GM18951 (cell line): Measurements from ENCODE around the gene MMD2.
"Not testable (repeated sequence)": the region's sequence is repeated elsewhere in the genome, so short reads cannot be mapped to it uniquely, and the experiment has no call there.

Experiments used
- POLR2A ChIP-seq: IDR thresholded peaks from 4 replicates; pipeline ENCODE4 v1.6.1; 2011; ENCODE audit warnings: mild to moderate bottlenecking; ENCODE audit not compliant: insufficient read length, insufficient read depth; ENCODE audit errors: extremely low read depth
- in situ Hi-C: fragments of 300-500 bp; cut with MboI; formaldehyde crosslinking; loops from one replicate; pipeline ENCODE4 v1.12.0; 2022; ENCODE audit warnings: low sequenced_read_pairs, mixed read lengths, inconsistent platforms; ENCODE audit not compliant: unreplicated experiment

MMD2 gene, protein sequence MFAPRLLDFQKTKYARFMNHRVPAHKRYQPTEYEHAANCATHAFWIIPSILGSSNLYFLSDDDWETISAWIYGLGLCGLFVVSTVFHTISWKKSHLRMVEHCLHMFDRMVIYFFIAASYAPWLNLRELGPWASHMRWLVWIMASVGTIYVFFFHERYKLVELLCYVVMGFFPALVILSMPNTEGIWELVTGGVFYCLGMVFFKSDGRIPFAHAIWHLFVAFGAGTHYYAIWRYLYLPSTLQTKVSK

GRCh38 chr7:4958477-4959301, at the start of gene MMD2:
Gene MMD2, minus strand, starts transcription at chr7:4959187. Its CDS starts 170 bp downstream, at chr7:4959017.
- in situ Hi-C loops: no loop called here
- TF ChIP-seq POLR2A: no peak

GRCh38 chr7:5005066-5005465, 46.1 kb upstream of the MMD2 start:
- TF ChIP-seq POLR2A: no peak
- in situ Hi-C loops: no loop called here

GRCh38 chr7:5001911-5002310, 42.9 kb upstream of the MMD2 start:
- in situ Hi-C loops: no loop called here
- TF ChIP-seq POLR2A: no peak

DNA sequence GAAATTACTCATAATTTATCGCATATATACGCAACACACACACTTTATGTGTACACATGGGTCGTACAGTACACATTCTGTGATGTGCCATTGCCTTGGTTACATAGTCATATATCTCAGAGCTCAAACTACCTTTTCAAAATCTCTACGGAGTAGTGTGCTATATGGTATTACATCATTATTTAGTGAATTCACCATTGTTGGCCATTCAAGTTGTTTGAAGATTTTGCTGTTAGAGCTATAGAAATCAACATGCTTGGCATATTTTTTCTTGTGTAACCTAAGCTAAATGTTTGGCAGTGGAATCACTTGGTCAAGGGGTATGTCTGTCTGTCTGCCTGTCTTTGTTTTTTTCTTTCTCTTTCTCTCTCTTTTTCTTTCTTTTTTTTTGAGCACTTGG, 42.0 kb upstream of the MMD2 start:
- in situ Hi-C loops: no loop called here
- TF ChIP-seq POLR2A: no peak

DNA sequence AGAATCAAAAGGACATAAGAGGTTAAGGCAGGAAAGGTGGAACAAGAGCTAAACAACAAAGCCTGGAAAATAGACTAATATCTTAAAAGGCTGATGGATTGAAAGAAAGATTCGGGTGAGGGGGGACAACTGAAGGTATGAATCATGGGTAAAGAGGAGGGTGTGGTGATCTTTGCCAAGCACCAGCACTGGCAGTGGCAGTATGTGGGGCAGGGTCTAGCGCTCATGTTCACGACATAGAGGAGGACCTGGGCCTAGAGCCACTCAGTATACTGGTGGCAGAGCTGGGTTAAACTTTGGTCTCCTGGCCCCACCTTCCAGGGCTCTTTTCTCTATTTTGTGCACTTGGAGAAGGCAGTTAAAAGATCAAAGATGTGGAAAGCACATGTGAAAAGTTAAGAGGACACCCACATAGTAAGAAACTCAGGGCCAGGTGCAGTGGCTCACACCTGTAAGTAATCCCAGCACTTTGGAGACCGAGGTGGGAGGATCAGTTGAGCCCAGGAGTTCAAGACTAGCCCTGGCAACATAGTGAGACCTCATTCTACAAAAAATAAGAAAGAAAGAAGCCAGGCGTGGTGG, 40.5 kb upstream of the MMD2 start:
- in situ Hi-C loops: no loop called here
- no peak for TF ChIP-seq POLR2A

DNA sequence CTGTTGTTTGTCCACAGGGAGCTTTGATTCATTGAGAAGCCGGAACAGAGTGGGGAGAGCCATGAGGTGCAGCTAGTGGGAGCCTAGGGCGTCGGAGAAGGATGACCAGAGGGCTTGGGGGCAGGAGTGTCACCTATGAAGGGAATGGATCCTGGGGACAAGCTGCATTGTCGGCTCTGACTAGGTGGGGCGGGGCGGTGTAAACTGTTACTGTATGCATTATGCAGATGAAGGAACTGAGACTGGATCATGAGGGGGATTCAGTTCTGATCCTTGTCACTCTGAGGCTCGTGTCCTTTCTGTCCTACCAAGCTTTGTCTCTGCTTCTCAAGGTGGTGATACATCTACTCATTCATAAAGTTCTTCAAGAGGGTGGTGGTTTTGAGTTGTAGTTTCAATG, 39.9 kb upstream of the MMD2 start:
- in situ Hi-C loops: no loop called here
- no peak for TF ChIP-seq POLR2A

DNA sequence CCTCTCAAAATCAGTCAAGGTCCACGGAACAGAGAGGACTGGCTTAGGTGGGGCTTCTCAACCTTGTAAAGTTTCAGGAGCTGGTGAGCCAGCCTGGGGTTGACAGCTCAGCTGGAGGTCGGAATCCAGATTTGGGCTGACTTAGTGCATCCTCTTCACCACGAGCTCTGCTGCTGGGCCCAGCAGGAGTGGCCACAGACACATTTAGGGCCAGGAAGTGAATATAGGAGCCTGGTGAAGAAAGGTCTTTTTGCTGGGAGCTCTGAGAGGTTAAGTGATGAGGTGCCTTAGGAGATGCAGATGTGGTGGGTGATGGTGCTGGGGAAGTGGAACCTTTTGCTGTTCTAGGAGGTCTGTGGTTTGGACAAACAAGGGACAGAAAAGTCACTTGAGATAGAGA, 39.3 kb upstream of the MMD2 start:
- in situ Hi-C loops: no loop called here
- TF ChIP-seq POLR2A: no peak

GRCh38 chr7:4996696-4997222, 37.8 kb upstream of the MMD2 start:
- TF ChIP-seq POLR2A: no peak
- in situ Hi-C loops: no loop called here

GRCh38 chr7:4995429-4995969, 36.5 kb upstream of the MMD2 start:
- TF ChIP-seq POLR2A: no peak
- in situ Hi-C loops: no loop called here

DNA sequence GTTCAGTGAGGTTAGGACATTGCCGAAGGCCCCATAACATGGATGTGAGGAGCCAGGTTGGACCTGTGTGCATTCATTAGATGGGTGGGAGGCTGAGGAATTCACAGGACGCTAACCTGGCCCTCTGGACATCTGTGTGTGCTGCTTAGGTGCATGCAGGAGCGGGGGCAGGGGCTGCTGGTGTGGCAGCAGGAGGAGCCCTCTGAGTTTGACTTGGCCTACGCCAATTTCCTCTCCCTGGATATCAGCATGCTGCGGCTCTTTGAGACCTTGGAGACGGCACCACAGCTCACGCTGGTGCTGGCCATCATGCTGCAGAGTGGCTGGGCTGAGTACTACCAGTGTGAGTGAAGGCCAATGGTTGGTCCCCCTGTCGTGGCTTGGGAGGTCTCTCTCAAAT, 34.5 kb upstream of the MMD2 start:
- TF ChIP-seq POLR2A: no peak
- in situ Hi-C loops: no loop called here

DNA sequence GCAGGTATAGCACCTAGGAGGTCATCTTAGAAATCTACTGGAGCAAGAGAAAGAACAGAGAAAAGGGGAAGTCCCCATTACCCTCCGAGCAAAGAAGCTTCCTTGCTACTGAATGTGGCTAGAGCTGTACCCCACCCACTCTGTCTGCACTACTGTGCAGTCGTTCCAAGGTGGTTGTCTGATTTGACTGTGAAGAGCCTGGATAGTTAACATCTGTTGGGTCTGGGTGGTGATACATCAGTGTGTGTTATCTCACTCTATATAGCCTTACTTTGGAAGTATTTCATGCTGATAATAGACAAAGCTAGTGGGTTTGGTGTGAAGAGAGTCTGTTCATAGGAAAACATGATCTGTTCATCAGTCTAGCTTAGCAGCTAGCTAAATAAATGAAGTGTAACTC, 23.8 kb upstream of the MMD2 start:
- in situ Hi-C loops: loop anchor here (10.0 kb wide), 1 partner anchor 742 kb away; no protein-coding TSS in a partner anchor

- in situ Hi-C loops: loop anchor here (10.0 kb wide), 1 partner anchor 743 kb away; no protein-coding TSS in a partner anchor
Measured at GRCh38 chr7:4981295-4981890, 22.4 kb upstream of the MMD2 start.

DNA sequence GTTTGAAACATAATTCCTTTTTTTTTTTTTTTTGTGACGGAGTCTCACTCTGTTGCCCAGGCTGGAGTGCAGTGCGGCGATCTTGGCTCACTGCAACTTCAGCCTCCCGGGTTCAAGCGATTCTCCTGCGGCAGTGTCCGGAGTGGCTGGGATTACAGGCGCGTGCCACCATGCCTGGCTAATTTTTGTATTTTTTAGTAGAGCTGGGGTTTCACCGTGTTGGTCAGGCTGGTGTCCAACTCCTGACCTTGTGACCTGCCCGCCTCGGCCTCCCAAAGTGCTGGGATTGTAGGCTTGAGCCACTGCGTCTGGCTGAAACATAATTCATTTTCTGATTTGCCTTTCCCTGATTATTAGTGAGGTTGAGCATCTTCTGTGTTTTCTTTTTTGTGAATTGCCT, 16.6 kb upstream of the MMD2 start:
- in situ Hi-C loops: not testable (repeated sequence)
